ENCODE measurements around the gene CACNG7.

Gene CACNG7

DNA sequence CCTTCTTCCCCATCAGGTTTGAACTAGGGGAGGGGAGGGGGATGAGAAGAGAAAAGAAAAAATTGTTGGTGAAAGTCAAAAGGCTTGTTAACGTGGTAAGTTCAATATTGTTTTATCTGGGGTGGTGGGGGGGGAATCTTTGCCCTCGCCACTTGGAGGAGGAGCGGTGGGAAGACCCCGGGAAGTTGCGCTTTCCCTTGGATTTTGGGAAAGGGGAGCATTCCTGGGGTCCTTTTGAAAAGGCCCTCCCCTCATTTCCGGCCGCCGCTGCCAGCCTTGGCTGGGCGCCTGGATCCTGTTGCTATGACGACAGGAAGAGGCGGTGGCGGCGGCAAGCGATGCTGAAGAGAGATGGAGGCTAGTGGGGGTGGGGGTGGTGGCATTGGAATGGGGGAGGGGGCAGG is 49.1 kb downstream of the CACNG7 start:
- no peak overlapping the region for H3K4me3 ChIP-seq (ENCODE audit: low read depth, low read length)
- TF ChIP-seq, protein P1, sequence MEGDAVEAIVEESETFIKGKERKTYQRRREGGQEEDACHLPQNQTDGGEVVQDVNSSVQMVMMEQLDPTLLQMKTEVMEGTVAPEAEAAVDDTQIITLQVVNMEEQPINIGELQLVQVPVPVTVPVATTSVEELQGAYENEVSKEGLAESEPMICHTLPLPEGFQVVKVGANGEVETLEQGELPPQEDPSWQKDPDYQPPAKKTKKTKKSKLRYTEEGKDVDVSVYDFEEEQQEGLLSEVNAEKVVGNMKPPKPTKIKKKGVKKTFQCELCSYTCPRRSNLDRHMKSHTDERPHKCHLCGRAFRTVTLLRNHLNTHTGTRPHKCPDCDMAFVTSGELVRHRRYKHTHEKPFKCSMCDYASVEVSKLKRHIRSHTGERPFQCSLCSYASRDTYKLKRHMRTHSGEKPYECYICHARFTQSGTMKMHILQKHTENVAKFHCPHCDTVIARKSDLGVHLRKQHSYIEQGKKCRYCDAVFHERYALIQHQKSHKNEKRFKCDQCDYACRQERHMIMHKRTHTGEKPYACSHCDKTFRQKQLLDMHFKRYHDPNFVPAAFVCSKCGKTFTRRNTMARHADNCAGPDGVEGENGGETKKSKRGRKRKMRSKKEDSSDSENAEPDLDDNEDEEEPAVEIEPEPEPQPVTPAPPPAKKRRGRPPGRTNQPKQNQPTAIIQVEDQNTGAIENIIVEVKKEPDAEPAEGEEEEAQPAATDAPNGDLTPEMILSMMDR (IDR thresholded peaks at IDR 0.05; ENCODE audit: low read depth, low read length), result no peak

DNA sequence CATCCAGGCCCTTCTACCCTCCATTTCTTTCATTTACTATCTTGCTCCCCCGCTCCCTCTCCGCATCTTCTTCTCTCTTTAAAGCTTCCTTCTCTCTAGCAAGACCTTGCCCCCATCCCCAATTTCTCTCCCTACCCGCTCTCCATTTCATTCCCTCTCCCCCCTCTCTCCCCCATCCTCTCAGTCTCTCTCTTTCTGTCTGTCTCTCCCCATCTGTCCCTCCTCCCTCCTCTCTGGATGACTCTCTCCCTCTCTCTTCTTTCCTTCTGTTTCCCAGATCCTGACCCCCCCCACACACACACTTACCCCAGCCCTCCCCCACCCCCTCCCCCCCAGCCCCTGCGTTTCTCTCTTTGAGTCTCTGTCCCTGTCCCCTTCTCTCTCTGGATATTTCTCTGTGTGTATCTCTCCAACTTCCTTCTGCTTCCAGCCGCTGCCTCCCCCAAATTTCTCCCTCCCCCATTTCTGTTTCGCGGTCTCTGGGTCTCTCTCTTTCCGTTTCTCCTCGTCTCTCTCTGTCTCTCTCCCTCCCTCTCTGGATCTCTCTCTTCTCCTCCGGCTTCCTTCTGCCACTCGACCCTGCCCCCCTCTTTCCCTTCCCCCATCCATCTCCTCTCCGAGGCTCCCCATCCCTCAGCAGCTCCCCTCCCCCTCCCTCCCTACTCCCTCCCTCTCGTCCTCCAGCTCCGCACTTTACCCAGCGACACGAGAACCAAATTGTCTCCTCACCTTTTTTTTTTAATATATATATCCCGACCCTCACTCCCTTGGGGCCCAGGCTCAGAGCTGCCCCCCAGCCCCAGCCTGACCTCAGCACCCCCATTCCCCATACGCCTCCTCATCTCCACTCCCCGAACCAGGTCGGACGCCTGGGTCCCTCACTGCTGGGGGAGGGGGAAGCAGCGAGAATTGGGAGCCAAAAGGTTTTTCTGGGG is 50.0 kb downstream of the CACNG7 start:
- no peak overlapping the region for H3K4me3 ChIP-seq (ENCODE audit: low read depth, low read length)
- TF ChIP-seq, protein P1 (IDR thresholded peaks at IDR 0.05; ENCODE audit: low read depth, low read length), result no peak

DNA sequence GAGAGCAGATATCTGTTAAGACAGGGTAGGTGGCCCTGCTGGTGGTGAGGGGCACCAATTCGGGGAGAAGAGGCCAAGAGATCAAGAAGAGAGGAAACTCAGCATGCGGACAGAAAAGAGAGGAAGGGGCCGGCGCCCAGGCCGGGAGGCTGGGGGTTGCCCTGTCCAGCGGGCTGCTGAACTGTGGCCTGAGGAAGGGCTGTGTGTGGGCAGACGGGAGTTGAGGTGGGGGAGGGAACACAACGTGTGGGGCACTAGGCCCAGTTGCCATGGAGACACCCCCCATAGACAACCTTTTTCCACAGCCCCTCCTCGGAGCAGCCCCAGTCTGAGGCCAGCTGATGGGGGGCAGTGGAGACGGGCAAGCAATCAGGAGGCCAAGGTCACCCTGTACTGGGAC is 51.1 kb downstream of the CACNG7 start:
- H3K4me3 ChIP-seq (ENCODE audit: low read depth, low read length), result no peak overlapping the region

DNA sequence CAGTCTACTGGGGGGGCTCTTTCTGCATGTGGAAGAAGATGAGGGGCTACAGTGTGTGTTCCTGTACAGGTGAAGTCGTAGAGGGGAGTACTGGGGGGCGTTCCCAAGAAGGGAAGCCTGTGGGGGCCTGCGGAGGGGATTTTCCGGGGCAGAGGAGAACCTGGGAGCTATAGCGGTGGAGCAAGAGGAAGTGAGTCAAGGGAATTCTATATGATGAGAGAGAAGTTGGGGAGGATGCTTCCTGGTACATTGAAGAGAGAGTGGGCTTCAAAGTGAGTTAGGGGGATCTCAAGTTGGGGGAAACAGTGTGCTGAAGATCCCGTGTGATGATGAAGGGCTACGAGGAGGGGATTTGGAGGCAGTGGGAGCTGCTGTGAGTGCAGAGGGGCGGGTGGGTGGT is 51.8 kb downstream of the CACNG7 start:
- no peak overlapping the region for H3K4me3 ChIP-seq (ENCODE audit: low read depth, low read length)
- TF ChIP-seq, protein P1 (IDR thresholded peaks at IDR 0.05; ENCODE audit: low read depth, low read length), result no peak

More for the DNA sequence above, 51.1 kb downstream of the CACNG7 start:
- TF ChIP-seq, protein P1 (IDR thresholded peaks at IDR 0.05; ENCODE audit: low read depth, low read length), result no peak

DNA sequence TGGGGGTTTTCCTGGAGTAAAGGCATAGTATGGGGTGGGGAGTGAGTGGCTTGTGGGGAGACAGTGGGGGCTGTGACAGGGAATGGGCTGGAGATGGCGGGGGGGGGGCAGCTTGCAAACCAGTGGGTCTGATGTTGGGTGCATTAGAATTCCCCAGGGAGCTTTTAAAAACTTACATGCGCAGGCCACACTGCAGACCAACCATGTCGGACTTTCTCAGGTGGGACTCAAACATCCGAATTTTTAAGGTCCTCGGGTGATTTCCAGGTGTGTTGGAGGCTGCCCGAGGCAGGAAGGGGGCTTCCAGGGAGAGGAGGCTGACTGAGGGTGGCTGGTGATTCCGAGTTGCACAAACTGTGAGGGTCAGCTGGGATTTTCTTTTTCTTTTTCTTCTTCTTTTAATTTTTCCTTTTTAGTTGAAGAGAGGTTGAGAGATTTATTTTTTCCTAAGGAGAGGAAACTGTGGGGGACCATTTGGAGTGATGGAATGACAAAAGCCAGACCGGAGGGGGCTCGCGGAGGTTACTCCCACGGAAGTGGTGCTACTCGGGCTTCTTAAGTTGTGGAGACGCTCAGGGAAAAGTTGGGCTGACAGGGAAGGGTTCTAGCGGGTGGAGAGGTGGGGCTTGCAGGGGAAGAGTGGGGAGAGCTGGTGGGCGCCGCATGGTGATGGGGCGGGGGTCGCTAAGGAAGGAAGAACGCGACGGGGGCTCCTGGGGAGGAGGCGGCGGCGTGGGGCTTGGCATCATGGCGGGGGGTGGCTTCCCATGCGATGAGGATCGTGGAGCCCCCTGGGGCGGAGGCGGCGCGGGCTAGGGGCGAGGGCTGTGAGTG is 52.7 kb downstream of the CACNG7 start:
- TF ChIP-seq, protein P1 (IDR thresholded peaks at IDR 0.05; ENCODE audit: low read depth, low read length), result no peak
- H3K4me3 ChIP-seq (ENCODE audit: low read depth, low read length), result no peak overlapping the region

DNA sequence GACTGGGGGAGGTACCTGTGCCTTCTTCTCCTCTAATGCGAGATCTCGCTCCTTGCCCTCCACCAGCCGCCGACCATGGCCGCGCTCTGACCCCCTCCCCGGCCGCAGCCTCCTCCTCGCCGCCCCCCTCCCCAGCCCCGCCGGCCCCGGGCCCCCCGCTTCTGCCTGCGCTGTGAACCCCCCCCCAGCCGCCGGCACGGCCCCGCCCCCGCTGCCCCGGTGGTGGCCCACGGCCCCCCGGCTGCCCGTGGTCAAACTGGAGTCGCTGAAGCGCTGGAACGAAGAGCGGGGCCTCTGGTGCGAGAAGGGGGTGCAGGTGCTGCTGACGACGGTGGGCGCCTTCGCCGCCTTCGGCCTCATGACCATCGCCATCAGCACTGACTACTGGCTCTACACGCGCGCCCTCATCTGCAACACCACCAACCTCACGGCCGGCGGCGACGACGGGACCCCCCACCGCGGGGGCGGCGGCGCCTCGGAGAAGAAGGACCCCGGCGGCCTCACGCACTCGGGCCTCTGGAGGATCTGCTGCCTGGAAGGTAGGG is 53.9 kb downstream of the CACNG7 start, which contains the start of gene CACNG8:
TSS of gene CACNG8 (plus strand) at position 51 of the 545 bp plus-strand sequence.
- TF ChIP-seq, protein P1 (IDR thresholded peaks at IDR 0.05; ENCODE audit: low read depth, low read length), result no peak
- H3K4me3 ChIP-seq (ENCODE audit: low read depth, low read length), result no peak within 1 kb of the TSS
